GM12878 (cell line): Measurements from ENCODE around the gene LRP1. TPM values are rescaled to one million over a fixed set of nuclear protein-coding genes. Genes with fewer than 3 reads are reported as not detected.

Source experiments
- BACH1 ChIP-seq: fragments of 450-650 bp; IDR thresholded peaks from 2 replicates; pipeline ENCODE4 v1.6.1; 2017; ENCODE audit warnings: mild to moderate bottlenecking, borderline replicate concordance
- BRCA1 ChIP-seq: IDR thresholded peaks from 2 replicates; pipeline ENCODE4 v1.6.1; 2011; ENCODE audit warnings: low read depth, low read length, improper control_type of control experiment
- FOS ChIP-seq: IDR thresholded peaks from 3 replicates; pipeline ENCODE4 v1.6.1; 2011; ENCODE audit warnings: borderline replicate concordance; ENCODE audit not compliant: insufficient read length; ENCODE audit errors: extremely low read depth
- GATAD2B ChIP-seq: fragments of 450-650 bp; conservative IDR thresholded peaks from 2 replicates; pipeline ENCODE4 v1.6.1; 2017; ENCODE audit warnings: low read depth, mild to moderate bottlenecking, moderate library complexity
- HDAC6 ChIP-seq: fragments of 200-600 bp; sonication (generic); IDR thresholded peaks from one replicate; pipeline ENCODE4 v1.8.0; 2017; ENCODE audit warnings: antibody characterized with exemption; ENCODE audit not compliant: unreplicated experiment
- HDGF ChIP-seq: fragments of 450-650 bp; IDR thresholded peaks from 2 replicates; pipeline ENCODE4 v1.6.1; 2016; ENCODE audit warnings: antibody characterized with exemption
- IKZF1 ChIP-seq: fragments of 450-650 bp; conservative IDR thresholded peaks from 2 replicates; pipeline ENCODE4 v1.6.1; 2017; ENCODE audit warnings: antibody characterized with exemption, mild to moderate bottlenecking
- JUND ChIP-seq: IDR thresholded peaks from 2 replicates; pipeline ENCODE4 v1.6.1; 2012; ENCODE audit warnings: low read depth, mild to moderate bottlenecking, low read length, improper control_type of control experiment, moderate library complexity
- LARP7 ChIP-seq: fragments of 450-650 bp; IDR thresholded peaks from 2 replicates; pipeline ENCODE4 v1.6.1; 2017; ENCODE audit warnings: mild to moderate bottlenecking
- MTA3 ChIP-seq: IDR thresholded peaks from 2 replicates; pipeline ENCODE4 v1.6.1; 2012; ENCODE audit warnings: low read length, inconsistent platforms, borderline replicate concordance
- MXI1 ChIP-seq: fragments of 150-350 bp; IDR thresholded peaks from 2 replicates; pipeline ENCODE4 v1.6.1; 2011; ENCODE audit warnings: low read depth, mild to moderate bottlenecking, inconsistent platforms, low read length, improper control_type of control experiment
- MYC ChIP-seq: IDR thresholded peaks from 2 replicates; pipeline ENCODE4 v1.6.1; 2011; ENCODE audit warnings: mild to moderate bottlenecking, low read length, moderate library complexity, inconsistent platforms; ENCODE audit not compliant: insufficient read depth, insufficient replicate concordance, insufficient read length, severe bottlenecking
- NFIC ChIP-seq: IDR thresholded peaks from 2 replicates; pipeline ENCODE4 v1.6.1; 2012; ENCODE audit warnings: low read depth, mild to moderate bottlenecking, inconsistent platforms, low read length, moderate library complexity
- NFXL1 ChIP-seq: fragments of 450-650 bp; IDR thresholded peaks from 2 replicates; pipeline ENCODE4 v1.6.1; 2017; ENCODE audit warnings: antibody characterized with exemption, mild to moderate bottlenecking, borderline replicate concordance
- NFYA ChIP-seq: IDR thresholded peaks from 2 replicates; pipeline ENCODE4 v1.6.1; 2011; ENCODE audit warnings: low read depth, mild to moderate bottlenecking, low read length, improper control_type of control experiment, borderline replicate concordance
- NR2F1 ChIP-seq: fragments of 450-650 bp; conservative IDR thresholded peaks from 2 replicates; pipeline ENCODE4 v1.6.1; 2017; ENCODE audit warnings: mild to moderate bottlenecking
- RAD21 ChIP-seq: IDR thresholded peaks from 2 replicates; pipeline ENCODE4 v1.6.1; 2011; ENCODE audit warnings: mild to moderate bottlenecking, low read depth, low read length, moderate library complexity; ENCODE audit not compliant: insufficient read depth
- RB1 ChIP-seq: fragments of 450-650 bp; formaldehyde crosslinking; IDR thresholded peaks from 2 replicates; pipeline ENCODE4 v1.6.1; 2017; ENCODE audit warnings: mild to moderate bottlenecking, borderline replicate concordance
- RCOR1 ChIP-seq: conservative IDR thresholded peaks from 2 replicates; pipeline ENCODE4 v1.6.1; 2012; ENCODE audit warnings: low read depth, low read length, improper control_type of control experiment
- SMARCA5 ChIP-seq: fragments of 450-650 bp; IDR thresholded peaks from 2 replicates; pipeline ENCODE4 v1.6.1; 2017; ENCODE audit warnings: mild to moderate bottlenecking
- SMC3 ChIP-seq: IDR thresholded peaks from 2 replicates; pipeline ENCODE4 v1.6.1; 2011; ENCODE audit warnings: low read length, improper control_type of control experiment, borderline replicate concordance
- SP1 ChIP-seq: IDR thresholded peaks from one replicate; pipeline ENCODE4 v1.6.1; 2011; ENCODE audit warnings: low read depth, low read length
- SUZ12 ChIP-seq: fragments of 200-600 bp; sonication (generic); IDR thresholded peaks from one replicate; pipeline ENCODE4 v1.6.1; 2018; ENCODE audit warnings: antibody characterized with exemption, mild to moderate bottlenecking; ENCODE audit not compliant: unreplicated experiment
- TARDBP ChIP-seq: IDR thresholded peaks from 2 replicates; pipeline ENCODE4 v1.6.1; 2016; ENCODE audit warnings: borderline replicate concordance
- TBL1XR1 ChIP-seq: IDR thresholded peaks from 2 replicates; pipeline ENCODE4 v1.6.1; 2012; ENCODE audit warnings: low read depth, low read length, improper control_type of control experiment
- YBX1 ChIP-seq: fragments of 450-650 bp; IDR thresholded peaks from 2 replicates; pipeline ENCODE4 v1.6.1; 2016; ENCODE audit warnings: antibody characterized with exemption
- polyA plus RNA-seq, 11 experiments: library from polyadenylated mRNA; depleted of rRNA in 4 of 11; unstranded in 6 of 11; stranded (reverse) in 5 of 11; fragments of >200 nt; fragmentation: Nextera tagmentation in 4 of 11; fragmentation: Illumina TruSeq in 1 of 11; extraction: Ambion mirVana in 4 of 11; extraction: Trizol in 1 of 11; gene quantifications; 1 replicate in 1 of 11; 2 replicates in 10 of 11; pipeline versions ENCODE4 v1.2.1 to v1.2.3, GENCODE V29; 2011 to 2016; ENCODE audit warnings: inconsistent platforms in 2 of 11, missing spikeins in 2 of 11, low read depth in 1 of 11
- total RNA-seq, 4 experiments: library from RNA; depleted of rRNA in 3 of 4; stranded (reverse); fragments of >200 nt in 3 of 4; fragmentation: Illumina TruSeq in 1 of 4; extraction: Trizol in 1 of 4; gene quantifications; 2 replicates each; pipeline versions ENCODE4 v1.2.1 to v1.2.3, GENCODE V29; 2013 to 2021
- TF ChIP-seq, protein P1 (sequence below): IDR thresholded peaks from 2 replicates; pipeline ENCODE4 v1.6.1; 2012; ENCODE audit warnings: improper control_type of control experiment, low read depth, low read length; ENCODE audit not compliant: insufficient replicate concordance
- TF ChIP-seq, protein P2 (sequence below): IDR thresholded peaks from 2 replicates; pipeline ENCODE4 v1.6.1; 2012; ENCODE audit warnings: low read depth, low read length, improper control_type of control experiment

The LRP1 gene
- total and polyA plus RNA-seq, 10 of the 15 experiments (the other 5 are each of a cell fraction or from before 2014, with no cell fraction given) = under 0.01 to 1.1 (median 0.20) TPM; not detected in 2

DNA sequence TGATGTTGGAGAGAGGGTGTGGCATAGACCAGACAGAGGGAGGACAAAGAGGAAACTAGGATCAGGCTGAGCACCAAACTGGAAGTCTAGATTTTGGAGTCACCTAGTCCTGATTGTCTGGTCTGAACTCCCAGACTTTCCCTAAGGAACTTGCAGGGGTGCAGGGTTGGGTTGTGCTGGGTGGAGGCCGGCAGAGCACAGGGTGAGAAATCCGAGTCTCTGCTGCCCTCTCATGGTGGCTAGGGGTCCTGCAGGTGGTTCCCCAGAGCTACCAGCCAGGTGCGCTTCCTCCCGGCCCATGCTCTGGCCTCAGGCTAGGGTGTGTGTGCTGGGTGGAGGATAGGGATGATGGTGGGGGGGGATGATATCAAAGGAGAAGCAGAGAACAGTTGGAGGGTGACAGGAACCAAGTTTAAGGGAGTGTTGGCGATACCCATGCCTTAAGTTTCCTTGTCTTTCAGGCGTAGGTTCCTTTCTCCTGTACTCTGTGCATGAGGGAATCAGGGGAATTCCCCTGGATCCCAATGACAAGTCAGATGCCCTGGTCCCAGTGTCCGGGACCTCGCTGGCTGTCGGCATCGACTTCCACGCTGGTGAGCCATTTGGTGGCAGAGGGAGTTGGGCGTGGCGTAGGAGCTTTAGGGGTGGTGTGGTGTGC lies 54.8 kb downstream of the LRP1 start (continued):
- TF ChIP-seq, protein P1, sequence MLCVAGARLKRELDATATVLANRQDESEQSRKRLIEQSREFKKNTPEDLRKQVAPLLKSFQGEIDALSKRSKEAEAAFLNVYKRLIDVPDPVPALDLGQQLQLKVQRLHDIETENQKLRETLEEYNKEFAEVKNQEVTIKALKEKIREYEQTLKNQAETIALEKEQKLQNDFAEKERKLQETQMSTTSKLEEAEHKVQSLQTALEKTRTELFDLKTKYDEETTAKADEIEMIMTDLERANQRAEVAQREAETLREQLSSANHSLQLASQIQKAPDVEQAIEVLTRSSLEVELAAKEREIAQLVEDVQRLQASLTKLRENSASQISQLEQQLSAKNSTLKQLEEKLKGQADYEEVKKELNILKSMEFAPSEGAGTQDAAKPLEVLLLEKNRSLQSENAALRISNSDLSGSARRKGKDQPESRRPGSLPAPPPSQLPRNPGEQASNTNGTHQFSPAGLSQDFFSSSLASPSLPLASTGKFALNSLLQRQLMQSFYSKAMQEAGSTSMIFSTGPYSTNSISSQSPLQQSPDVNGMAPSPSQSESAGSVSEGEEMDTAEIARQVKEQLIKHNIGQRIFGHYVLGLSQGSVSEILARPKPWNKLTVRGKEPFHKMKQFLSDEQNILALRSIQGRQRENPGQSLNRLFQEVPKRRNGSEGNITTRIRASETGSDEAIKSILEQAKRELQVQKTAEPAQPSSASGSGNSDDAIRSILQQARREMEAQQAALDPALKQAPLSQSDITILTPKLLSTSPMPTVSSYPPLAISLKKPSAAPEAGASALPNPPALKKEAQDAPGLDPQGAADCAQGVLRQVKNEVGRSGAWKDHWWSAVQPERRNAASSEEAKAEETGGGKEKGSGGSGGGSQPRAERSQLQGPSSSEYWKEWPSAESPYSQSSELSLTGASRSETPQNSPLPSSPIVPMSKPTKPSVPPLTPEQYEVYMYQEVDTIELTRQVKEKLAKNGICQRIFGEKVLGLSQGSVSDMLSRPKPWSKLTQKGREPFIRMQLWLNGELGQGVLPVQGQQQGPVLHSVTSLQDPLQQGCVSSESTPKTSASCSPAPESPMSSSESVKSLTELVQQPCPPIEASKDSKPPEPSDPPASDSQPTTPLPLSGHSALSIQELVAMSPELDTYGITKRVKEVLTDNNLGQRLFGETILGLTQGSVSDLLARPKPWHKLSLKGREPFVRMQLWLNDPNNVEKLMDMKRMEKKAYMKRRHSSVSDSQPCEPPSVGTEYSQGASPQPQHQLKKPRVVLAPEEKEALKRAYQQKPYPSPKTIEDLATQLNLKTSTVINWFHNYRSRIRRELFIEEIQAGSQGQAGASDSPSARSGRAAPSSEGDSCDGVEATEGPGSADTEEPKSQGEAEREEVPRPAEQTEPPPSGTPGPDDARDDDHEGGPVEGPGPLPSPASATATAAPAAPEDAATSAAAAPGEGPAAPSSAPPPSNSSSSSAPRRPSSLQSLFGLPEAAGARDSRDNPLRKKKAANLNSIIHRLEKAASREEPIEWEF = no peak
- TF ChIP-seq MTA3 = no peak
- peak; percentile 77 for TF ChIP-seq SMC3
- no peak for TF ChIP-seq SMARCA5
- TF ChIP-seq BRCA1 = no peak
- no peak for TF ChIP-seq TARDBP
- TF ChIP-seq, protein P2, sequence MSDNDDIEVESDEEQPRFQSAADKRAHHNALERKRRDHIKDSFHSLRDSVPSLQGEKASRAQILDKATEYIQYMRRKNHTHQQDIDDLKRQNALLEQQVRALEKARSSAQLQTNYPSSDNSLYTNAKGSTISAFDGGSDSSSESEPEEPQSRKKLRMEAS = no peak
- no peak for TF ChIP-seq NFXL1
- peak; percentile 24; the same call in 1 of the 2 replicates for TF ChIP-seq BACH1
- TF ChIP-seq SUZ12 = no peak
- TF ChIP-seq RB1 = no peak
- 0 out of 2 replicates have a peak, but pooled peaks have one; percentile 26 for TF ChIP-seq GATAD2B
- TF ChIP-seq NR2F1 = no peak
- TF ChIP-seq YBX1 = no peak
- peak; percentile 89 for TF ChIP-seq RAD21
- no peak for TF ChIP-seq MYC
- no peak for TF ChIP-seq TBL1XR1
- TF ChIP-seq IKZF1 = peak; percentile 41
- TF ChIP-seq FOS = no peak
- TF ChIP-seq NFYA = no peak
- TF ChIP-seq MXI1 = no peak
- TF ChIP-seq RCOR1 = no peak
- no peak for TF ChIP-seq NFIC
- no peak for TF ChIP-seq HDAC6
- 0 out of 2 replicates have a peak, but pooled peaks have one; percentile 29 for TF ChIP-seq LARP7
- TF ChIP-seq HDGF = 0 out of 2 replicates have a peak, but pooled peaks have one; percentile 48
- peak; percentile 33 for TF ChIP-seq SP1
- no peak for TF ChIP-seq JUND
